HG03025 (cell line): ENCODE results near the gene TUG1.
A peak's percentile ranks its signal among the peaks of the same experiment; 100 is the strongest.

Experiments
- ATAC-seq: cut with Tn5 transposase; IDR thresholded peaks from one replicate; pipeline ENCODE4 v1.9.1; 2021; ENCODE audit warnings: mild to moderate bottlenecking, moderate library complexity; ENCODE audit not compliant: unreplicated experiment, low FRiP score

The TUG1 gene

DNA sequence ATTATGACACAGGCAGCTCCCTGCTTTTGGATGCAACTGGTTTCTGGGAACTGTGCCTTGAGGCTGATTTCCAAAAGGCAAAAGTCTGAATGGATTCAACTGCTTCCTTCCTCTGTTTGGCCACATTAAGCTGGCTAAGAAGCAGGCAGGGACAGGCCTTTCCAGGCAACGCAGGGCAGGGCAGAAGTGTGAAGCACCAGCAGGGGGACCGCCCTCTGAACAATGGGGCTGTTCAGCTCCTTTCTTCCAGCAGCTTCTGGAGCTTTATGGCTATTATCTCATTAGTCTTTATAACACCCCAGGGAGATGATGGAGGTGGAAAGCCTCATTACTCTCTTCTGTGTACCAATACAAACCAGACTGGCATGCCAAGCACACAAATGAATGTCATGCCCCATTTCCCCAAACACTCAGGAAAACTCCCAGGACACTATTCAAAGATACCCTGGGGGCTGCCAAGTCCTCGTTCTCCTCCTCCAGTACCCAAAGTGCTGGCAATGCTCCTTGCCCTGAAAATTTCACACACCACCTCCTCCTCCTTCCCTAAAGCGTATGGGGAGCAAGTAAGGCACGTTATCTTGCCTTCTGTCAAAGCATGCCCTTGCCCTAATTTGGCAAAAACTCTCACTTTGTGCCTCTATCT, 21.8 kb upstream of the TUG1 start:
- ATAC-seq: no peak

DNA sequence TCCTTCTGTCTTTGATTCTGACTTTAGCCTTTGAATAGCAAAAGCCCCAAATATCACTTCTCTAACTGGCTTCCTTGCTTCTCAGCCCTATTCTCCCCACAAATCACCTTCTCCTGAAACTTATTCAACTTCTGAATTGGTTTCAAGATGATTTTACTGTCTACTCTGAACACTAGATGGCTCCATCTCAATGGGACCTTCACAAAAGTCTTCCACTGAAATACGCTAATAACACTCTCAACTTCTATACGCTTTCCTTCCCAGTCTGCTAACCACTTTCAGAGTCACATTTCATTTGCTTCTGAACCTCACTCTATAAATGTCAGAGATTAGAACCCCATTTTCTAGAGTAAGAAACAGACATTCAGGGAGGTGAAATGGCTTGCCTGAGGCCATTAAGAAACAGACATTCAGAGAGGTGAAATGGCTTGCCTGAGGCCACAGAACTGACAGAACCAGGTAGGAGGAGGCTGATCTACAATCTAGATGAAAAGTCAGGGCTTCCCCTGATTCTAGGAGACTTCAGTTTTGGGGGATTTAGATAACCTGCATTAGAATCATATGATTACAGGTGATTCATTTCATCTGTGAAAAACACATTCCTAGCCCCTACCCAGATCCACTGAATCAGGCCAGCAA, 21.1 kb upstream of the TUG1 start:
- no peak for ATAC-seq

DNA sequence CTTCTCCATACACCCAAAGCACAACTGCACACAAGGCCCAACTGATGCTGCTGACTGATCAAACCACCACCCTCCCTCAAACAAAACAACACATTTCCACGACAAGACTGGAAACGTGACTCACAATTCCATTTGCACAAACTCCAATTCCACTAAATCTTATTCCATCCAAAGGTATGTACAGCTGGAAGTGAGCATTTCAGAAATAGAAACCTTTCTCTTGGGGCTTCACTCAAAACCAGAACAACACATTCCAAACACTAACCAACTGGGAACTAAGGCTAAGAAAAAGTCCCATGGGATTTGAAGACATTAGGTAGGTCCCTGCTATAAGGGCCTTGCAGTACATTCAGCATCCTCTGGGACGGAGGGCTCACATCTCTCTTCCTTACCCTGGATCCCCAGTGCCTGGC, 20.1 kb upstream of the TUG1 start:
- no peak for ATAC-seq

DNA sequence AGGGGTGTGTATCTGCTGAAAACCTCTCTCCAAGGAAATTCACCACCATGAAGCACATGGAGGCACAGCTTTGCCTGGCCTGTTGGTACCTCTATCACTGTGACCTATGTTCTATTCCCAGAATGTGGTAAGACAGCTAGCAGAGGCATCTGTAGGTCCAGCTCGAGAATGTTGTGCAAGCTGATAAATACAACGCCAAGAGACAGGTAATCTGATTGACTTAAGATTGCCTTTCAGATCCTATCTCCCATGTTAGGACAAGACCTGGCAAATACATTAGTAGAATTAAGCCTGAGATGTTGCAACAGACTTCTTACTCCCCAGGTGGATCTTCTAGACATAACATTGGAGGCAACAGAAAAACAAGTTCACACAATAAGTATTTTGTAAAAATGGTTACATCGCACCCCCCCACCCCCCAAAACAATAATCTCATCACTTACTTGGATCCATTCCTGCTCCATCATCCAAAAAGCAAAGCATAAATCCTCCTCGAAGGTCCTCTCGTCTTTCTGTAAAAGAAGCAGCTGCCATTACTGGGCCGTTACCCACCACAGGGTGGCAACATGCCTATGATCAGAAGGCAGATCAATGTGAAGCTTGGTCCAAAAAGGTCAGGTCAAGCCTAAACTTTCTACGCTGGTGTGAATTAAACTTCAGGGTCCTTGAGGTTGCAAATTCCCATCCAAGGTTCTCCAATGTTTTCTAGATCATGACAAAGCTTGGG, 19.0 kb upstream of the TUG1 start:
- no peak for ATAC-seq

DNA sequence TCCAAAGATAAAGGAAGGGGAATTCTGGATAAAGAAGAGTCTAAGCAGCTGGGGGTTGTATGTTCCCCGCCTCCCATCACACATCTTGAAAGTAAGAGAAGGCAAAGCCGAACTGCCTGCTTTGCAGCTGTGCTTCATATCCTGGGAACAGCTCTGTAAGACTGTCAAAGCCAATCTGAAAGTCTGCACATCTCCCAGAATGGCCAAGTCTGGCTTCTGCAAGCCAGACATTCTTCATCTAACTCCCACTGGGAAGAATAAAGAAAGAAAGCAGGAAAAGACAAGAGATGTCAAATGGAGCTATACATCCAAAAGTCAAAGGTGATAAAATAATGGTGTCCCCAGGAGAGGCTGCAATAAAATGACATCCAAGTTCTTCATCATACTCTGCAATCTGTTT, 15.9 kb upstream of the TUG1 start:
- ATAC-seq: no peak

DNA sequence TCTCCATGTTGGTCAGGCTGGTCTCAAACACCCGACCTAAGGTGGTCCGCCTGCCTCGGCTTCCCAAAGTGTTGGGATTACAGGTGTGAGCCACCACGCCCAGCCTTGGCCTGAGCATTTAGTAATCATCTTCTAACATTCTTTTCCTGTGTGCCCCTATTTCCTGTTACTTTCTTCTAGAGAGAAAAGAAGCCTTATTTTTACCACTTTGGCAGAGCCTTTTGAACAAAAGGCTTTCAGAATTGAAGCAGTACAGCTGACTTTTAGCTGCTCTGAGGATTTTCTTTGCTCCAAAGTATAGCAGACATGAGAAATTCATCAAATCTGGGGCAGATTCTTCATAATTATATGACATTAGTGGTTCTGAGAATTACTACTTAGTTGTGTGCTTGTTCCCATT, 13.9 kb upstream of the TUG1 start:
- ATAC-seq: no peak

DNA sequence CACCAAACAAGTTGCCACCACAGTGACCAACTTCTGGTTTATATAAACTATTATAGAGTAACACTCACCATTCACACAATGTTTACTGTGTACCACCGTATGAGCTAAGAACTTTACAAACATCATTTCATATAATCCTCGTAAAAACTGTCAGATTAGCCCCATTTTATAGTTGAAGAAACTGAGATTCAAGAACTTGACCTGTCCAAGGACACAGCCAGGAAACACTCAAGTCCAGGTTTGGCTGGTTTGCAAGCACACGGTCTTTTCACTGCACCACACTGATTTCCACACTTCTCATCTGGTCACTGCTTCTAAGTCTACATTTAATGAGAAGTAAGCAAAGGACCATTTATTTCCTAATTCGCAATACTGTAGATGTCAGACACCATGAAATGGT, 4.2 kb upstream of the TUG1 start:
- ATAC-seq: no peak

DNA sequence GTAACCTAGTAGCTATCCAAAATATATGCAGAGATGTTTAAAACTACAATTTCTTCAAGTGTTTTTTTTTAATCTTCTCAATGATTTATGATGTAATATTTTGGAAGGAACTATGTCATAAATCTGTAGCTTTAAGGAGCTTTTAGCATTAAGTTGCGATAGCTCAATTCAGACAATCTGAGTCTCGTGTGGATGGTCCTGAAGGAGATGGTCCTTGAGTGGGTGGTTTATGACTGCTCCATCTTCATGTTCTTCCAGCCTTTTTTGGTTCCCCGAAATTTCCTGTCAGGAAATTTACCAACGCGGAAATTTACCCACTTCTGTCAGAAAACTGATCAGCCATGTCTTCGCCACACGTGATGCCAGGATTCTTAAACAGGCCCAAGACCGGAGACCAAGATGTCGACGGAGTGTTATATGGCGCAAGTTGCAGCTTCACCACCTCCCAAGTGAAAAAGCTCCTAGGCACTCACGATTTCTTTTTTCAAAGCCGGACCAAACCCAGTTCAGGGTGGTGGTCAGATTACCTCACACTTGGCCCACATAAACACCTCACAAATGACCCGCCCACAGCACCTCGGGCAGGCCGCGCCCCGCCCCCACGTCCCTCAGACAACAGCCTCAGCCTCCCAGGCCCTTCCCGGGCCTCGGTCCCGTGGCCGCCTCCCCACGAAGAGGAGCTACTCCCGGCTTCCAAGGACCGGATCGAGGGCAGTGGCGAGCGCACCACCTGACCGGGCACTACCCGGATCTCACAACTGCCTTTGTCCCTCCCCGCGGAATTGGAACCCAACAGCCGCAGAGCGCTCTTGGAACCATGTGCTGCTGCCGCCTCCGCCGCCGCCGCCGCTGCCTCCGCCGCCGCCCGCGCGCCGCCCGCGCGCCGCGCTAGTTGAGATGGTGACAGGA, 796 bp upstream of the TUG1 start, which contains the start of gene MORC2:
Gene MORC2, minus strand, starts transcription at position 760 of the 909 bp plus-strand sequence. CDS start 885 bp downstream, outside the sequence.
- peak; percentile 32 for ATAC-seq

DNA sequence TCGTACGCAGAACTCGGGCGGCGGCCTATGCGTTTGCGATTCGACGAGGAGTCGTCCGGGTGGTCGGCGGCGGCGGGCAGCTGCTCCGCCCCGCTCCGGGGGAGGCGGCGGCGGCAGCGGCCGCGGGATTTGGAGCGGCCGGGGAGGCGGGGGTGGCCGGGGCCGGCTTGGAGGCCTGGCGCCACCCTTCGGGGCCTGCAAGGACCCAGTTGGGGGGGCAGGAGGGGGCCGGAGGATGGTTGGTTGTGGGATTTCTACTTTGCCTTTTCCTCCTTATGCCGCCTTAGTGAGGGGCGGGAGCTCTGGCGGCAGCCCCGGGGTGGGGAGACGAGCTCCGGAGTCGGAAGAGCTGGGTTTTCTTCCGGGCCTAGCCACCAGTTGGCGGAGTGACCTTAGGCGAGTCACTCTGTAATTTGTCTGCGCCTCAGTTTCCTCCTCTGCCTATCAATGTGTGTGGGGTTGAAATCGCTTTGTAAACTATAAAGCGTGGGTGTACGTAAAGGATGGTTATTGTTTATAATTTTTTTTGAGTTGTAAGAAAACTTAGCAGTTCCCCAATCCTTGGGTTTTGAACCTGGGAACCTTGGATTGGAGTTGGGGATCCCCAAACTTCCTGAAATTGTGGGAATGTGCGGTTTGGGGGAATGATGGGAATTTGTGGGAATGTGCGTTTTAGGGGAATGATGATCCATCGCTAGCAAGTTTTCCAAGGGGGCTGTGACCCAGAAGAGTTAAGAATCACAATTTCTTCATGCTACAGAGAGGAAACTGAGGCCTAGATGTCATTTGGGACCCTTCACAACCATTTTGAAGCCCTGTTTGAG, 679 bp downstream of the TUG1 start:
- peak; percentile 29 for ATAC-seq

DNA sequence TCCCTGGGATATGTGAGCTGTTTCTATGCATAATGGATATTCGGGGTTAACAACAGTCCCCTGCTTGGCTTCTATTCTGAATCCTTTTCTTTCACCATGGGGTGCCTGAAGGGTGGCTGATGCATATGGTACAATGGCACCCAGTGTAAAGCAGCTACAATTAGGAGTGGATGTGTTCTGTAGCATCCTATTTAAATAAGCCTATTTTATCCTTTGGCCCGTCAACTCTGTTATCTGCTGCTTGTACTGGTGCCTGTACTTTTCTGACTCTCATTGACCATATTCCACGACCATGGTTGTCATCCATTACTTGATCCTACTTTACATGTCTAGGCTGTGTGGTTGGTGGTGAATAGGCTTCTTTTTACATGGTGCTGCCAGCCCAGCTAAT, 1.3 kb downstream of the TUG1 start:
- no peak for ATAC-seq

DNA sequence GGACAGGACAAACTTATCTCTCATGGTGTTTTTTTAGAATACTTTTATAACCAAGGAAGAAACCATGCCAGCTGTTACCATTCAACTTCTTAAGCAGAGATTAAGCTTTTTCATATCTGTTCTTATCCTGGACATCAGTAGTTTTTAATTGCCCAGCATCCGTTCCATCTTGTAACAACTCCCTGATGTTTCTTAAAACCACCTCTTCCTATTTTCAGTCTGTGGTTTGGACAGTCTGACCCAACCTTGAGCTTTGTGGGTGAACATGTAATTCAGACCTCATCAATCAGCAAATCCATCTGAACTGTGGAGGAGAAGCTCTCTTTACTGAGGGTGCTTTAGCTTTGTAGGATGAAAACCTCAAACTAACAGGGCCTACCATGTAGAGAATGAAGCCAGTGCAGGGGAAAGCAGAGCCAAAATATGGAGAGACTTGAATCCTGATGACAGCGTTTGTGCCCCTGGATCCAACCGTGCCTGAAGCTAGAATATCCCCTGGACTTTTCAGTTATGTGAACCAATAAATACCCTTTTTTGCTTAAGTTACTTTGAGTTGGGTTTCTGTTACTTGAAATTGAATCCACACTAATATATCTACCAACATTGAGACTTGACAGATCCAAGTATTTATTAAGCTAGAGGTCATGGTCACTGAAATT, 9.4 kb downstream of the TUG1 start:
- ATAC-seq: no peak

DNA sequence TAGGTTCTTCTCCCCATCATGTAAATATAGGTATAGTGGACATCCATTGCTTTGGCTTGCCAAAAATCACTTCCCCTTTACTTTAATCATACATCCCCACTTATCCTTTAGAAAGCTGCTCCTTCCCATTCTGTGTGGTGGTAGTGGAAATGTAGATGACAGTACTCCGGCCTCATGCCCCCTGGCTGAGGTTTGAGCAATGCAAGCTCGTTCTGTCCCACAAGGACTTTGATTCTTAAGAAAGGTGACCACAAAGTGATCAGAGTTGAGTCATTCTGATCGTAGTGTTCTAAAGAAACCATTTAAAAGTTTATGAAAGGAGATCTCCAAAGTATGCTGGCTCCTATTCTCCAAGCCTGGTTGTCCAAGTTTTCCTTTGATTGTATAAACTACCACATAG, 10.9 kb downstream of the TUG1 start:
- no peak for ATAC-seq

DNA sequence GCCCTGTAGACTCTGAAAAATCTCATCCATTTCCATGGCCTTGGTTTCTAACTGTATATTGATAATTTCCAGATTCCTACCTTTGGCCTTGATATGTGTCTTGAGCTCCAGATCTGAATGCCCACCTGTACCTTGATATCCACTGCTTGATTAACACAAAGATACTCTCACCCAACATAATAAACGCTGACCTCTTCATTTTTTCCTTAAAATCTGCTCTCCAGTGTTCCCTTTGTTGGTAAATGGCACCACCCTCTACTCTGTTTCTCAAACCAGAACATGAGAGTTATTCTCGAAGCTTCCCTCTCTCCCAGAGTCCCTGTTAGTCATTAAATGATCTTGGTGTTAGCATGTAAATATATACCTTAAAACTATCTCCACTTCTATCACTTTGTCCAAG, 13.4 kb downstream of the TUG1 start:
- no peak for ATAC-seq

DNA sequence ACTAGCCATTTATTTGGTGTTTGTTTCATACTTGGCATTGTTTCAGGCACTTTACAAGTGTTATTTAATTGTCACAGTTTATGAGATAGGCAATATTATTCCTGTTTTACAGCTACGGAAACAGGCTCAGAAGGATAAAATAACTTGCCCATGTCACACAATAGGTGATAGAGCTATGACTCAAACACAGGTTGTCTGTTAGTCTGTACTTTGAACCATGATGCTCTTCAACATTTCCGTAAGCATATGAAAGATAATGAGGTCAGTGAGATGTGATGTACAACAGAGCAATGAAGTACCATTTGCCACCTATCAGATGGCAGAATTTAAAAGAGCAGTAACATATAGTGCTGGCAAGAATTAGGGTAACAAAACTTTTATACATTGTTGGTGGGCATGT, 15.3 kb downstream of the TUG1 start:
- ATAC-seq: no peak

DNA sequence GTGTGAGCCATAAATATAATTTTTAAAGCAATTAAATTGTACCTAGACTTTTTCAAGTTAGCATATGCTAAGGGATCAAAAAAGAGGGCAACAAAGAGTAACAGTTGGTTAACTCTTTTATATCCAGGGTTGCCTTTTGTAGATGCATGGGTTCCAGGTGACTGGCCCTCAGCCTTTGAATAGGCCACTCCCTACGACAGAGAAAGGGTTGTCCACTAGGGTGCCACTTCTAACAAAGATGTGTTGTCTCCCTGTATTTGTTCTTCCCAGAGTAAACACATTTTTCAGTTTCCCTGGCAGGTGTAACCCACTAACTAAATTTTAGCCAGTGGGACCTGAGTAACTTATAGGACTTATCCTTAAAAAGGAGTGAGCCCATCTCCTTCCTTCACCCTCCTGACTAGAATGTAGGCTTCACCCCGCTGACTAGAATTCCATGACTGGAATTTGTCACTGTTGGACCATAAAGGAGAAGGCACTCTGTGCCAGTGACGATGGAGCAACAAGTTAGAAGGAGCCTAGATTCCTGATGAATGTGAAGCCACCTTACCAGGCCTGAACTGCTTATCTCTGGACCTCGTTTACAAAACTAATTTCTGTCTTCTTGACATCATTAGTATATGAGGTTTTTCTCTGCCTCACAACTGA, 16.6 kb downstream of the TUG1 start:
- no peak for ATAC-seq

DNA sequence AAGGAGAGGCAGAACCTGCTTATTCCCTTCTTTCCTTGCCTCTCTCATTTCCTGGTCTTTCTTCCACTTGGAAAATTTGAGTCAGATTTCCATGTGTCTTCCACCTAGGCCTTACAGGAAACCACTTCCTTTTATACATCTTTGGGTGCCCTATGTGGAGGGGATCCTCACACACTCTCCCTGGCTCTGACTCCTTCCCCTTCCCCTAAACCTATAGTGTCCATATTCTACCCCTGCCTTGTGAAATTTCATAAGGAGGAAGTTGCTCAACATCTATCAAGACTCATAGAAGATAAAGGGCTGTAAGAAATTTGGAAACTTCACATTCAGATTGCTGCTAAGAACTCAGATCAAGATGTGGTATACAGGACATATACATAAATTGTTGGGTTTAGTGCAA, 20.4 kb downstream of the TUG1 start:
- no peak for ATAC-seq

DNA sequence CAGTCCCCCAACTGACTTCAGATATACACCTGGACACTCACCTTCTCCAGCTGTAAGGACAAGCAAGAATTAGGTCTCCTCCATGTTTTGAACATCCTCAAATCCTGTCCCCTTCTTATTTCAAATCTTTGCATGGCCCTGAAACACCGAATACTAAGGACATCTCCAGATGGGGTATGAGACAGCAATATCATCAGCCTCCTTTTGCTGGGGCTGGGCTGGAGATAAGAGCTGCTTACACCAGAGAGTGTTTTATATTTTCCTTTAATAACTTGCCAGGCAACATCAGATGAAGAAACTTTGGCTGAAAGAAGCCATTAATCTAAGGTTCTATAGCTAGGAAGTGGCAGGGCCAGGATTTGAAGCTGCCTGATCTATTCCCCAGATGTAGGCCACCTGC, 21.6 kb downstream of the TUG1 start:
- ATAC-seq: no peak

DNA sequence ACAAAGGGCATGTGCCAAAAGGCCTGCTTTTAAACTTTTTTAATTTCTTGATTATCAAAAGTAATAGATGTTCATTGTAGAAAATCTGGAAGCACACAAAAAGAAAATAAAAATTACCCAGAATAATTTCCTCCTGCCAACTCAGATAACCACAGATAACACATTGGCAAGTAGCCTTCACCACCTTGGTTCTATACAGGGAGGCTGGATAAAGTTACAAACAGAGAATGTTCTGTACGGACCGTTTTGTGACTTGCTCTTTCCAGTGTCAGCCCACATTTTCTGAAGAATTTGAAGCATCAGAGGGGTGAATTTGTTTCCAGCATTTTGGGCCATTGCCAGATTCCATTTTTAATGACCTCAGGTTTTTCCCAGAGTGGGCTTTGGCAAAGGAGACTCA, 23.5 kb downstream of the TUG1 start:
- no peak for ATAC-seq

DNA sequence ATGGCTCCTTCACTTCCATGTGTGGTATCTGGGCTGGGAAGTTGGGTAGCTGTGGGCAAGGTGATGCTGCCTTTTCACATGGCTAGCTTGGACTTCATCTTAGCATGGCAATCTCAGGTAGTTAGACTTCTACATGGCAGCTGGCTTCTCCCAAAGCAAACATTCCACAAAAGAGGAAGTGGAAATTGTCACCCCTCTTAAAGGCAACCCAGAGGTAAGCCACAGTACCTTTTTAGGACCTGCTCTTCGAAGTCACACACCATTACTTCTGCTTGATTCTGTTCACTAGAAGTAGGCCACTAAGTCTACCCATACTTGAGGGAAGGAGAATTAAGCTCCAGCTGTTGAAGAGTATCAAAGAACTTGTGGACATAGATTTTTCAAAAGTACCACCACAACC, 25.9 kb downstream of the TUG1 start:
- ATAC-seq: no peak
